ENCODE measurements around the gene PLCD1. TPM values are rescaled to one million over a fixed set of nuclear protein-coding genes. Genes with fewer than 3 reads are reported as not detected.

The PLCD1 gene
- total and polyA plus RNA-seq, 2 experiments from 2014 or later: 18.8 to 21.4 TPM

DNA sequence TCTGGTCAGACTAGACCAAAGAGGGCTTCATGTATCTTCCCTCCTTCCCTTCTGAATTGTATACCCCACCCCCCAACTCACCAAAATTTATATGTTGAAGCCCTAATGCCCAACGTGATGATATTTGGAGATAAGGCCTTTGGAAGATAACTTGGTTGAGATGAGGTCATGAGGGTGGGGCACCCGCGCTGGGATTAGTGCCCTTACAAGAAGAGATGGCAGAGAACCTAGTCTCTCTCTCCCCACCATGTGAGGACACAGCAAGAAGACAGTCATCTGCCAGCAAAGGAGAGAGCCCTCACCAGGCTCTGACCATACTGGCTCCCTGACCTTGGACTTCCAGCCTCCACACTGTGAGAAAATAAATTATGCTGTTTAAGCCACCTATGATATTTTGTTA lies 13.5 kb downstream of the PLCD1 start:
- H3K79me2 ChIP-seq (ENCODE audit: insufficient read depth): no peaks in the 10 kb centered on the region
- H3K9me3 ChIP-seq (ENCODE audit: low read depth): no peaks in the 10 kb centered on the region
- no peaks in the 10 kb centered on the region for H4K20me1 ChIP-seq (ENCODE audit: insufficient read depth)
- H2AFZ ChIP-seq: no peak overlapping the region
- no peak overlapping the region for H3K9ac ChIP-seq
- WGBS, 2 experiments (ENCODE audit: low coverage in 1 of 2, low lambda C conversion rate in 2 of 2, missing lambda C conversion rate in 2 of 2): 84 to 91% methylated on average over 3 of the region's 3 CpGs
- H3K27ac ChIP-seq: no peak overlapping the region
- H3K27me3 ChIP-seq (replicated peaks; ENCODE audit: insufficient read depth): no peaks in the 10 kb centered on the region
- H3K4me3 ChIP-seq: no peak overlapping the region
- no peaks in the 10 kb centered on the region for H3K9me2 ChIP-seq (ENCODE audit: insufficient read depth)
- DNase-seq: no peak
- TF ChIP-seq EZH2phosphoT487 (IDR thresholded peaks at IDR 0.05; ENCODE audit: insufficient read depth, low read depth): no peak
- no peak overlapping the region for H3K4me2 ChIP-seq (ENCODE audit: unreplicated experiment)
- H3K4me1 ChIP-seq (ENCODE audit: insufficient read depth): no peaks in the 10 kb centered on the region
- H3K36me3 ChIP-seq (ENCODE audit: low read depth): peaks cover 13% of the 10 kb centered on the region
- H3F3A ChIP-seq (ENCODE audit: insufficient read depth): no peaks in the 10 kb centered on the region
- in situ Hi-C loops (cut with MboI): no loop called here

DNA sequence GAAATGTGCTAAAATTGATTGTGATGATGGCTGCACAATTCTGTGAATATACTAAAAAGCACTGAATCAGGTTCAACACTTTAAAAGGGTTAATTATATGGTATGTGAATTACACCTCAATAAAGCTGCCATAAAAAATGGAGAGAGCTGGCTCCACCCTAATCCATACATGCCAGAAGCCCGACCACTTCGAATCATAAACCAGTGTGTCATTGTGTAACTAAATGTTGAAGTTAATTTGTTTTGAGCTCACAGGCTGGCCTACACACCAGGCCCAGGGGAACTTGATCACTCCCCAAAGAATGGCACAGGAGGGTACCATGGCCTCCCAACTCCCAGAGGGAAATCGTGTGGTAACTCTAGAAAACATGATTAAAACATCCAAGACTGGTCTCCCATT lies 14.0 kb downstream of the PLCD1 start:
- TF ChIP-seq EZH2phosphoT487 (IDR thresholded peaks at IDR 0.05; ENCODE audit: insufficient read depth, low read depth) (no peak), EZH2 (IDR thresholded peaks at IDR 0.05; ENCODE audit: insufficient read depth, poor library complexity, severe bottlenecking) (no peak)
- H3K9me3 ChIP-seq (ENCODE audit: low read depth): no peaks in the 10 kb centered on the region
- H3F3A ChIP-seq (ENCODE audit: insufficient read depth): no peaks in the 10 kb centered on the region
- no peaks in the 10 kb centered on the region for H3K27me3 ChIP-seq (replicated peaks; ENCODE audit: insufficient read depth)
- no peak overlapping the region for H3K4me2 ChIP-seq (ENCODE audit: unreplicated experiment)
- WGBS, 2 experiments (ENCODE audit: low coverage in 1 of 2, low lambda C conversion rate in 2 of 2, missing lambda C conversion rate in 2 of 2): 78 to 85% methylated on average over 3 of the region's 3 CpGs
- H2AFZ ChIP-seq: no peak overlapping the region
- H3K9ac ChIP-seq: no peak overlapping the region
- no peak for DNase-seq
- H3K4me1 ChIP-seq (ENCODE audit: insufficient read depth): no peaks in the 10 kb centered on the region
- H4K20me1 ChIP-seq (ENCODE audit: insufficient read depth): no peaks in the 10 kb centered on the region
- H3K79me2 ChIP-seq (ENCODE audit: insufficient read depth): no peaks in the 10 kb centered on the region
- H3K27ac ChIP-seq: no peak overlapping the region
- H3K4me3 ChIP-seq: no peak overlapping the region
- peaks cover 13% of the 10 kb centered on the region for H3K36me3 ChIP-seq (ENCODE audit: low read depth)
- in situ Hi-C loops (cut with MboI): no loop called here
- no peaks in the 10 kb centered on the region for H3K9me2 ChIP-seq (ENCODE audit: insufficient read depth)

DNA sequence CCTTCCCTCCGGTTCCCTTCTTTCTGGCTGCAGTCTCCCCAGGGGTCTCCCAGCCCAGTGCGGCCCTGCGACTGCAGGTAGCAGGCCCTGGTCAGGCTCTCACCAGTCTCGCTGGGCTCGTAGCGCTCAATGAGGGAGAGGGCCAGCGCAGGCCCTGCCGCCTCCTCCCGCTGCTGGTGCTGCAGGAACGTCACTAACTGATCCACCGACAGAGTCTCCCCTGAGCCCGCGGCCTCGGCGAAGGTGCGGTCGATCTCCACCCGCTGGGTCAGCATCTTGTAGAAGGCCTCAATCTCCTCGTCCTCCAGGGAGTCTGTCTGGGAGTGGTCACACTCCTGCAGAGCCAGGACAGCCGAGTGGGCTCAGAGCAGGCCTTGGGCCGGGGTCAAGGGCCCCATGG lies 18.3 kb downstream of the PLCD1 start:
- no peaks in the 10 kb centered on the region for H3K27me3 ChIP-seq (replicated peaks; ENCODE audit: insufficient read depth)

DNA sequence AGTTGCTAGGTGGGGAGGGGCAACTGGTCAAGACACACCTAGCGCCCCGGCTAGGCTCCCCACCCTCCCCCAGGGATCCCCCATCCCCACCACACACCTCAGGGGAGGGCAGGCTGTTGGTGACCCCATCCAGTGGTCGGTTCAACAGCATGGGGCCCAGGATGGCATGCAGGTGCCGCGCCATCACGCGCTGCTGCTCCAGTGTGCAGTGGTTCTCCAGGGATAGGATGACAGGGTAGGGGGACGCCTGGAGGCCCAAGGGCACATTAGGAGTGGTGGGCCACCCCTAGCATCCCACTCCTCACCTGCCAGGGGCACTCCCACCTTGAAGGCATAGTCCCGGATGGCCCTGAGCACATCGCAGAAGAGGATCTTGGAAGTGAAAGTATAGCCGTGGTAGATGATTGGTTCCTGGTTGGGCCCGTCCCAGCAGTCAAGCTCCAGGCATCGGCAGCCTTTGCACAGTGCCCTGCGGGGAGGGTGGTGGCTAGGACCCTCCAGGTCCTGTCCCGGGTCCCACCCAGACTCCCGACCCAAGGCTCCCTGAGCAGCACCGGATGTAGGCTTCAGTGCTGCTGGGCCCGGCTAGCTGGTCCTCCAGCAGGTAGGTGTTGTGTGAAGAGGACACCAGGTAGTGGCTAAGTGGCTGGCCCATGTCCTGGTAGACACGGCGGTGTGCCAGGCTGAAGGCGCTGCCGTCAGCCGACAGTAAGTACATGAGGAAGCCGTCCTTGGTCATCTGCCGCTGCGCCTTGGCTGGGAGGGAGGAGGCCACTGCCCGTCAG lies 19.4 kb downstream of the PLCD1 start:
- no peak overlapping the region for H3K4me2 ChIP-seq (ENCODE audit: unreplicated experiment)
- H3K9ac ChIP-seq: no peak overlapping the region
- in situ Hi-C loops (cut with MboI): no loop called here
- no peaks in the 10 kb centered on the region for H4K20me1 ChIP-seq (ENCODE audit: insufficient read depth)
- WGBS, 2 experiments (ENCODE audit: low coverage in 1 of 2, low lambda C conversion rate in 2 of 2, missing lambda C conversion rate in 2 of 2): 85 to 87% methylated on average over 23 to 27 of the region's 27 CpGs
- H3K4me1 ChIP-seq (ENCODE audit: insufficient read depth): no peaks in the 10 kb centered on the region
- no peaks in the 10 kb centered on the region for H3K79me2 ChIP-seq (ENCODE audit: insufficient read depth)
- peaks cover 8% of the 10 kb centered on the region; the same call in 1 of the 2 replicates for H3K36me3 ChIP-seq (ENCODE audit: low read depth)
- no peak for DNase-seq
- no peaks in the 10 kb centered on the region for H3K27me3 ChIP-seq (replicated peaks; ENCODE audit: insufficient read depth)
- H3K4me3 ChIP-seq: no peak overlapping the region
- H3F3A ChIP-seq (ENCODE audit: insufficient read depth): no peaks in the 10 kb centered on the region
- no peak for TF ChIP-seq EZH2phosphoT487 (IDR thresholded peaks at IDR 0.05; ENCODE audit: insufficient read depth, low read depth)
- no peak for TF ChIP-seq EZH2 (IDR thresholded peaks at IDR 0.05; ENCODE audit: insufficient read depth, poor library complexity, severe bottlenecking)
- no peaks in the 10 kb centered on the region for H3K9me3 ChIP-seq (ENCODE audit: low read depth)
- H3K27ac ChIP-seq: no peak overlapping the region
- H2AFZ ChIP-seq: no peak overlapping the region
- H3K9me2 ChIP-seq (ENCODE audit: insufficient read depth): no peaks in the 10 kb centered on the region

More for the DNA sequence above, 18.3 kb downstream of the PLCD1 start:
- H3K9me2 ChIP-seq (ENCODE audit: insufficient read depth): no peaks in the 10 kb centered on the region
- H3K27ac ChIP-seq: no peak overlapping the region
- no peaks in the 10 kb centered on the region for H3K79me2 ChIP-seq (ENCODE audit: insufficient read depth)
- peaks cover 13% of the 10 kb centered on the region for H3K36me3 ChIP-seq (ENCODE audit: low read depth)
- H3K9ac ChIP-seq: no peak overlapping the region
- no peaks in the 10 kb centered on the region for H3K4me1 ChIP-seq (ENCODE audit: insufficient read depth)
- 89 to 91% methylated on average over 20 to 21 of the region's 21 CpGs for WGBS, 2 experiments (ENCODE audit: low coverage in 1 of 2, low lambda C conversion rate in 2 of 2, missing lambda C conversion rate in 2 of 2)
- no peaks in the 10 kb centered on the region for H4K20me1 ChIP-seq (ENCODE audit: insufficient read depth)
- H3K9me3 ChIP-seq (ENCODE audit: low read depth): no peaks in the 10 kb centered on the region
- no peaks in the 10 kb centered on the region for H3F3A ChIP-seq (ENCODE audit: insufficient read depth)
- no peak overlapping the region for H2AFZ ChIP-seq
- TF ChIP-seq EZH2 (IDR thresholded peaks at IDR 0.05; ENCODE audit: insufficient read depth, poor library complexity, severe bottlenecking): no peak
- TF ChIP-seq EZH2phosphoT487 (IDR thresholded peaks at IDR 0.05; ENCODE audit: insufficient read depth, low read depth): no peak
- H3K4me2 ChIP-seq (ENCODE audit: unreplicated experiment): no peak overlapping the region
- DNase-seq: no peak
- in situ Hi-C loops (cut with MboI): no loop called here
- H3K4me3 ChIP-seq: no peak overlapping the region

Measured in GM23248 (cell line).